Panc1 (cell line): Measurements from ENCODE around the gene FBXO15. TPM values are rescaled to one million over a fixed set of nuclear protein-coding genes. Genes with fewer than 3 reads are reported as not detected.

Experiments
- ATAC-seq: fragments of 200-7000 bp; cut with Tn5 transposase; 2 replicates; pipeline ENCODE4 v1.9.1; 2020; ENCODE audit warnings: mild to moderate bottlenecking, moderate library complexity
- BruUV-seq: library from RNA; stranded (reverse); fragments of 400-500 nt; replicated peaks from 2 replicates; lab custom pipeline; 2021; lab: Mats Ljungman, UMichigan
- CTCF ChIA-PET: fragments of 300-600 bp; sonication (Branson Sonifier 250); formaldehyde crosslinking; loops from one replicate; lab custom pipeline; 2022; ENCODE audit warnings: antibody characterized with exemption; lab: Charles Lee
- POLR2A ChIA-PET: fragments of 300-600 bp; sonication (Branson Sonifier 250); formaldehyde crosslinking; loops from one replicate; lab custom pipeline; 2022; ENCODE audit warnings: antibody characterized with exemption; lab: Charles Lee
- DNase-seq: peaks from one replicate; pipeline ENCODE4 v3.0.0-alpha.2; 2010; ENCODE audit warnings: low read depth, low spot score
- H3K27ac ChIP-seq: 2 replicates; pipeline ENCODE4 v1.5.1; 2011; ENCODE audit warnings: mild to moderate bottlenecking, low read length, inconsistent platforms
- H3K27me3 ChIP-seq: fragments of 200-500 bp; sonication (Bioruptor generic); 2 replicates; pipeline ENCODE4 v1.6.0; 2014; ENCODE audit warnings: low read length, inconsistent platforms; ENCODE audit not compliant: control insufficient read depth, insufficient read depth
- H3K36me3 ChIP-seq: fragments of 200-500 bp; sonication (Bioruptor generic); 2 replicates; pipeline ENCODE4 v1.5.1; 2014; ENCODE audit warnings: inconsistent platforms, mild to moderate bottlenecking, low read length, moderate library complexity; ENCODE audit not compliant: control insufficient read depth, insufficient read depth
- H3K4me1 ChIP-seq: 2 replicates; pipeline ENCODE4 v1.5.1; 2011; ENCODE audit warnings: inconsistent platforms, mild to moderate bottlenecking, low read length, moderate library complexity; ENCODE audit not compliant: control insufficient read depth, insufficient read depth
- H3K4me3 ChIP-seq, 2 experiments: 2 replicates each; pipeline ENCODE4 v1.5.1; 2011 to 2012; ENCODE audit warnings: low read depth in 2 of 2, low read length in 2 of 2, mild to moderate bottlenecking in 2 of 2, inconsistent platforms in 1 of 2, moderate library complexity in 1 of 2
- H3K9me3 ChIP-seq: fragments of 200-500 bp; sonication (Bioruptor generic); 2 replicates; pipeline ENCODE4 v1.5.1; 2014; ENCODE audit warnings: low read depth, mild to moderate bottlenecking, inconsistent platforms, low read length, moderate library complexity; ENCODE audit not compliant: control insufficient read depth, insufficient read depth
- CTCF ChIP-seq: fragments of 450-650 bp; IDR thresholded peaks from 2 replicates; pipeline ENCODE4 v1.5.1; 2017; ENCODE audit warnings: mild to moderate bottlenecking
- POLR2AphosphoS5 ChIP-seq: IDR thresholded peaks from 2 replicates; pipeline ENCODE4 v1.6.1; 2012; ENCODE audit warnings: mild to moderate bottlenecking, low read depth, low read length, moderate library complexity
- REST ChIP-seq, 2 experiments: IDR thresholded peaks; 2 replicates each; pipeline ENCODE4 v1.6.1; 2011 to 2012; ENCODE audit warnings: low read depth in 2 of 2, control low read depth in 1 of 2, low read length in 1 of 2, mild to moderate bottlenecking in 1 of 2, moderate library complexity in 1 of 2; ENCODE audit not compliant: insufficient read depth in 1 of 2
- SIN3A ChIP-seq: IDR thresholded peaks from 2 replicates; pipeline ENCODE4 v1.6.1; 2012; ENCODE audit warnings: low read depth, mild to moderate bottlenecking, low read length, moderate library complexity, borderline replicate concordance; ENCODE audit not compliant: insufficient read depth
- TCF7L2 ChIP-seq: IDR thresholded peaks from 2 replicates; pipeline ENCODE4 v1.6.1; 2011; ENCODE audit warnings: mild to moderate bottlenecking, low read depth, low read length, inconsistent platforms
- in situ Hi-C: cut with HindIII; loops from 2 replicates; pipeline ENCODE4 v1.10.0; 2016; ENCODE audit warnings: low sequenced_read_pairs, low pct_unique_long_range_greater_than_20kb
- intact Hi-C: fragments of 100-400 bp; cut with micrococcal nuclease; formaldehyde crosslinking; loops from one replicate; pipeline ENCODE4 v1.10.0; 2022; ENCODE audit not compliant: unreplicated experiment
- total RNA-seq: library from RNA; stranded (reverse); gene quantifications from one replicate; pipeline ENCODE4 v1.2.1, GENCODE V29; 2021; ENCODE audit not compliant: unreplicated experiment

FBXO15 gene
- total RNA-seq, 1 experiment from 2014 or later, result 1.9 TPM

- no peak for DNase-seq
- Histone ChIP-seq H3K27me3 (peaks cover 59% of the 10 kb centered on the region), H3K36me3 (no peaks in the 10 kb centered on the region), H3K4me3 (peak overlapping the region; percentile 31 to 56), H3K4me1 (peaks cover 10% of the 10 kb centered on the region), H3K9me3 (no peaks in the 10 kb centered on the region), H3K27ac (no peak overlapping the region)
- TF ChIP-seq TCF7L2, result no peak
- TF ChIP-seq SIN3A, result no peak
- no peak for TF ChIP-seq POLR2AphosphoS5
- TF ChIP-seq CTCF, result no peak
- ChIA-PET CTCF (no interaction called here), POLR2A (interaction anchor here (0.6 kb wide), 1 partner anchor 58 kb away, joined by 3 read pairs; no protein-coding TSS in a partner anchor)
- no TSS peak for BruUV-seq
- intact Hi-C loops (no loop called here), in situ Hi-C loops (no loop called here)
- peak; percentile 73 for ATAC-seq
Observed at GRCh38 chr18:74172697-74173433, 25.2 kb upstream of the FBXO15 start.

- Histone ChIP-seq H3K36me3 (no peaks in the 10 kb centered on the region), H3K27ac (no peak overlapping the region), H3K9me3 (no peaks in the 10 kb centered on the region), H3K4me3 (peak overlapping the region; percentile 31 to 56), H3K27me3 (peaks cover 51% of the 10 kb centered on the region), H3K4me1 (peaks cover 10% of the 10 kb centered on the region)
- in situ Hi-C loops, result no loop called here
- no peak for TF ChIP-seq TCF7L2
- no peak for TF ChIP-seq SIN3A
- no peak for TF ChIP-seq CTCF
- TF ChIP-seq REST (IDR thresholded peaks at IDR 0.05; ENCODE audit: insufficient read depth in 1 of 2, low read depth in 2 of 2, low read length in 1 of 2), result no peak
- TF ChIP-seq POLR2AphosphoS5, result no peak
- BruUV-seq, result no TSS peak
- intact Hi-C loops, result no loop called here
- ChIA-PET POLR2A (no interaction called here), CTCF (no interaction called here)
- DNase-seq (no peak), ATAC-seq (peak; percentile 56)
Observed at GRCh38 chr18:74171910-74172606, 24.4 kb upstream of the FBXO15 start.
